GM18526 (cell line): ENCODE results near the gene MEIOSIN.
A peak's percentile ranks its signal among the peaks of the same experiment; 100 is the strongest.

Experiments
- POLR2A ChIP-seq: IDR thresholded peaks from 3 replicates; pipeline ENCODE4 v1.6.1; 2011; ENCODE audit not compliant: insufficient read length; ENCODE audit errors: extremely low read depth

Gene MEIOSIN

GRCh38 chr19:45769821-45770191 is 36.6 kb downstream of the MEIOSIN start:
- TF ChIP-seq POLR2A = no peak

- peak; percentile 42 for TF ChIP-seq POLR2A
Observed at GRCh38 chr19:45770192-45771101, 37.2 kb downstream of the MEIOSIN start.

GRCh38 chr19:45771311-45771933 is 38.2 kb downstream of the MEIOSIN start:
- TF ChIP-seq POLR2A = no peak

GRCh38 chr19:45772130-45772840 is 39.0 kb downstream of the MEIOSIN start:
- no peak for TF ChIP-seq POLR2A

GRCh38 chr19:45772912-45773311 is 39.7 kb downstream of the MEIOSIN start:
- TF ChIP-seq POLR2A = no peak

- TF ChIP-seq POLR2A = no peak
Observed at GRCh38 chr19:45773384-45773783, 40.1 kb downstream of the MEIOSIN start.

GRCh38 chr19:45774765-45775164 is 41.5 kb downstream of the MEIOSIN start:
- TF ChIP-seq POLR2A = no peak

- no peak for TF ChIP-seq POLR2A
Observed at GRCh38 chr19:45777395-45777961, 44.2 kb downstream of the MEIOSIN start.

- no peak for TF ChIP-seq POLR2A
Observed at GRCh38 chr19:45778010-45778661, 44.9 kb downstream of the MEIOSIN start.

- TF ChIP-seq POLR2A = no peak
Observed at GRCh38 chr19:45779231-45780145, 46.2 kb downstream of the MEIOSIN start.

GRCh38 chr19:45780146-45780447 is 46.9 kb downstream of the MEIOSIN start:
- no peak for TF ChIP-seq POLR2A

- no peak for TF ChIP-seq POLR2A
Observed at GRCh38 chr19:45780448-45781213, 47.4 kb downstream of the MEIOSIN start.
